GM19463 (cell line): Measurements from ENCODE around the gene ELMO2.

Experiments
- ATAC-seq: cut with Tn5 transposase; IDR thresholded peaks from one replicate; pipeline ENCODE4 v1.9.1; 2021; ENCODE audit warnings: mild to moderate bottlenecking, moderate library complexity; ENCODE audit not compliant: unreplicated experiment

Gene ELMO2

DNA sequence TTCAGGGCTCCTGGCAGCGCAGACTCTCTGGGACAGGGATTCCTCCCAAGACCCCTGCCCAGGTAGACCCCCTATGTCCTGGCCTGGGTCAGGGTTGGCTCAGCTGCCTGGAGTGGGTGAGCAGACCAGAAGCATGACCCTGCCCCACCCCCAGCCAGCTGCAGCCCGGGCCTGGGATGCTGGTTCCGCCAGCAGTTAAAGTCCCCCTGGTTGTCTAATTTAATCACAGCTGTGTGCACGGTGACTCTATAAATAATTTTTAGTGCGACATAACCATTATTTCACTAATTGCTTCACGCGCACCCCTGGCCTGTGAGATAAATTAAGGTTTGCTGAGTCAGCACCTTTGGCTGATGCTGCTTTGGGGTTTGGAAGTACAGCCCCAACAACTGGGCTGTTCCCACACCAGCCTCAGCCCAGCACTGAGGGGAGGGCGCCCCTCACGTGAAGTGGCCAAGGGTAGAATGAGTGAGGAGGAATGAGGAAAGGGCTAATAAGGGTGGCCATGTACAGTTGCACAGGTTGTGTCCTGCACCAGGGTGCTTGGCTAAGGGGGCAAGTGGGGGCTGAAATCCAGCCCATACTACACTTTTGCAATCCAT, 72.0 kb downstream of the ELMO2 start:
- ATAC-seq = no peak

DNA sequence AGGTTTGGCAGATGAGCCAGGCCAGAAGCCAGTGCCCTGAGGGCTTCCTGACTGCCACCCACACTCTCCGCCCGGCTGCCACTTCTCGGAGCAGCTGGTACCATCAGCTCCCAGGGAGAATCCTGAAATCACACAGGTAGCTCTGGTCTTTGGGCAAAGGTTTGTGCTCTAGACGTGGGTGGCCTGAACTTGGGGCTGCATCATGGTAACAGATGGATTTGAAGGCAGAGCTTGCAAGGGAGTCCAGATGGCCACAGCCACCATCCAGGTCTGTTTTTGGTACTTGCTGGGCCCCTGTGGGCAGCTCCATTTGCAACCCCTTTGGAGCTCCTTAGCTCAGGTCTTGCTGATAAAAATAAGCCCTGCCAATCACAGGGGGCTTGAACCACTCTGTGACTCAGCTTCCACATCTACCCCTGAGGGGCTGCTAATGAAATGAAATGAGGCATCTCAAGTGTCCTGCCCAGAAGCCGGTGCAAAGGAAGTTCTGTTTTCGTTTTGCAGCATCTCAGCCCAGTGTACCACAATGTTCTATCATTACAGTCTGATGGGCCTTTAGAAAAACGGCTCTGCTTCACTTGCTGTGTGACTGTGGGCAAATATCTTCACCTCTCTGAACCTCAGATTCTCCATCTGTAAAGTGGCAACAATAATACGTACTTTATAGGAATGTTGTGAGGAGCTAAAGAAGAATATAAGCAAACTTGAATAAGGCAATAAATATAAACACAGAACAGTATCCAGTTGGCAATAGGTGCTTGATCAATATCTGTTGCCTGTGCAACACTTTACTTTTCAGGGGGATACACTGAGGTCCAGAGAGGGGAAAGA, 73.0 kb downstream of the ELMO2 start:
- no peak for ATAC-seq

DNA sequence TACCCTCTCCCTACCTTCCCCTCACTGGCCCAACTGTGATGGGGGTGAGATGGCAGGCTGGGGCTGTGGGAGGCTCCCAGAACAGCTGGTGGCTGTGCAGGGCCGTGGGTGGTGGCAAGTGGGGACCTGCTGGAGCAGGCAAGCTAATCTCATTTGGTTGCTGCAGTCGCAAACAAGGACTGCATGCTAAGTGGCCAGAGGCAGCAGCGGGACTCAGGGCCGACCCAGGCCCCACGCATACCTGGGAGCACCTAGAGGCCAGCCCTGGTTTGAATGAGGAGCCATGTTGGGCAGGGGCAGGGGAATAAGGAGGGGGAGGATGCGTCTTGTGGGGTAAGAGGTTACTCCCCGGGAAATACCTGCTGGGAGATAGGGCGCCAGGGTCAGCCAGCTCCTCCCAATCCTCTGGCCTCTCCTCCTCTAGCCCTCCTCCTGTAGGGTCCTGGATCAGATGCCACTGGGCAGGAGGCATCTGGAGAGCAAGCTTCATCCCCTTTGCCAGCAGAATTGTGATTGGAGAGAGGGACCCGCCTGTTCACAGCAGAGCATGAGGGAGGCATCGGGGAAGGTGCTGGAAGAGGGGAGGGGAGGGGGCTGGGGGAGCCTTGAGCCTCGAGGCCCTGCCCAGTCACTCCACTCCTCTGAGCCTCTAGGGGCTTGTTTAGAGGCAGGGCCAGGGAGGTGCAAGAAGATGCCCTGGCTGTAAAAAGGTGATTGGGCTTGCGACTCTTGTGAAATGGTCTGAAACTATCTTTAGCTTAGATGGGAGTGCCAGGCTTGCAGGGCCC, 73.8 kb downstream of the ELMO2 start:
- no peak for ATAC-seq

DNA sequence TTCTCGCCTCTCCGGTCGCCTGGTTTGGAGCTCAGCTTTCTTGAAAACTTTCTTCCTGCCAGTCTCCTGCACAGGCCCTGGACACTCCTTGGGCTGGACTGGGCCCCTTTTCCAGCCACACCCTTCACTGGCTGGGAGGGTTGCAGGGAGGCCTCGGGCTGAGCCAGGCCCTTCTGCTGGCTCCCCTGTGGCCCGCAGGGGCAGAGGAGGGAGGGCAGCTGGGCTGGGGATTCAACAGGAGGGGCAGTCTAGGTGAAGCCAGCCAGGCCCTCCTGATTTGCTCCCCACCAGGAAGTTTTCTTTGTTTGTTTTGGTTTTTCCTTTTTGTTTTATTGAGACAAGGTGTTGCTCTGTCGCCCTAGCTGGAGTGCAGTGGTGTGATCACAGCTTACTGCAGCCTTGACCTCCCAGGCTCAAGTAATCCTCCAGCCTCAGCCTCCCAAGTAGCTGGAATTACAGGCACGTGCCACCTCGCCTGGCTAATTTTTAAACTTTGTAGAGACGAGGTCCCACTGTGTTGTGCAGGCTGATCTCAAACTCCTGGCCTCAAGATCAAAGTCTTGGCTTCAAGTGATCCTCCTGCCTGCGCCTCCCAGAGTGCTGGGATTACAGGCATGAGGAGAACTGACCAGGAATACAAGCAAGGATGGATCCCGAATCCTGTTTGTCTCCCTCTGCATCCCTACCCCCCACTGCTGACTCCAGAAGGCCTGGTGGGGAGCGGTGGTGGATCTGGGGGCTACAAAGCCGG, 74.6 kb downstream of the ELMO2 start:
- no peak for ATAC-seq

DNA sequence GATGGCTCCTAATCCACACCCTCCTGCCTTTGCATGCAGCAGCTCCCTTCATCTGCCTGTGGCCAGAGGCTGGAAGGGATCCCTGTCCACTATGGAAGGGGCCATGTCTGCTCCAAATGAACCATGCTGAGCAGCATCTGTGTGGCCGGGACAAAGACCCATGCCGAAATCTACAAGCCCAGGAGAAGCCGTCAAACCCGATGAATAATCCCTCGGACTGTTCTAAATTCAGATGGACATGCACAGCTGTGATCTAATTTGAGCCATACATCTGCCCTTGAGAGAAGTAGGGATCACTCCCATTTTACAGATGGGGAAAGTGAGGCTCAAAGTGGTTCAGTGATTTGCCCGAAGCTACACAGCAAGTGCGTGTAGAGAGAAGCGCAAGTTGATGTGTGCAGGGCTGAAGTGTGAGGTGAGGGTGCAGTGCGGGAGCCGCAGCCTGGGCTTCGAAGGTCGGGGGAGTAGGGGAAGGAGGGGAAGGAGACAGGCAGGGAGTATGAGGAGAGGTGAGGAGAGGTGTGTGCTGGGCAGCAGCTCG, 75.5 kb downstream of the ELMO2 start:
- ATAC-seq = no peak

DNA sequence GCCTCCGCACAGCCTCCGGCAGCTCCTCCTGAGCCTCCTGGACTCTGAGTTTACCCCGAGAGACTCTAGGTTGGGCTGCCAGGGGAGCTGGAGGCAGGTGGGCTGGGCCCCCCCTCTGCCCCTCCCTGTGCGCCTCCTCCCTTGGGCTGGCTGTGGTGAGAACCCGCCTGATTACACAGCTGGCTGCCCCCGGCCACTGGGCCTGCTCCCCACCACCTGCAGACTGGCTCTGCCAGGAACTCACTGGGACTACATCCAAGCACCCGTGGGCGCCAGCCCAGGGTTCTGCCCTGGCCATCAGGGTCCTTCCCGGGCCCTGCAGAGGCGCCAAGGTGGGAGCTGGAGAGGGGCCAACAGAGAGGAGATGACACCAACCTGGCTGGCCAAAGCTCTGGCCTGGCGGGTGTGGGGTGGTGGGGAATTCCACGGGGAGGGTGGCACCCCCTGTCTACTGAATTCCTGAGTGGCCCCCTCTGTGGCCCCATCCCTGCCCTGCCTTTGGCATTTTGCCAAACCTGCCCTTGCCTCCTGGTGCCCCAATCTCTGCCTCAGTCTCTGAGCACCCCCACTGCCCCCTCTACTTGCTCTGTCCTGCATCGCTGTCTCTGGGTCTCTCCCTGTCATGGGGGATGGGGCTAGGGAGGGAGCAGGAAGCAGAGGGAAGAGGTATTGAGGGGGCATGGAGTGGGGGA, 76.2 kb downstream of the ELMO2 start:
- ATAC-seq = no peak

DNA sequence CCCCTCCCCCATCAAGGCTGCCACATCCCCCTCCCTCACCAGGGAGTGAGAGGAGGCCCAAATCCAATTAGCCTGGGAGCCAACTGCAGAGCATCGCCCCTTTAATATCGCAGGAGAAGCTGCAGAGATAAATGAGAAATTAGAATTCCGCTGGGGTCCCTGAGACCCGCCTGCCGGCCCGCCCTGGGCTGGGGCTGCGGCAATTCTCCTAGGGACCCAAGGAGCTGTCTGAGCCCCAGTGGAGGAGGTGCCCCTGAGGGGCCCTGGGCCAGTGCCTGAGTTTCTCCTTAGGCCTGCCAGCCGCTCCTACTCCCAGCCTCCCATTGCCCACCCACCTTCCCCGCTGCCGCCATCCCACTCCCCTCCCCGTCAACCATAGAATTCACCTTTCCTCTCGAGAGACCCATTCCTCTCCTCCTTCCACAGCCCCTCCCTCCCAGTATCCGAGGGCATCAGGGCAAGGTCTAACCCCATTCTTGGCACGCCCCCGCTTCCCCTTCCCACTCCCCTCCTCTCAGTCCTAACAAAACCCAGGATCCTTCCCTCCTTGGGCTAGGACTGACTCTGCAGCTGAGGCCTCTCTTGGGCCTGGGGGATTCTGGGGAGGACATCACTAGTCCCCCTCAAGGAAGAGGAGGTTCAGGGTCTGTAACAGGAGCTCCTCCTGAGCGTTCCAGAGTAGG, 78.1 kb downstream of the ELMO2 start:
- no peak for ATAC-seq

DNA sequence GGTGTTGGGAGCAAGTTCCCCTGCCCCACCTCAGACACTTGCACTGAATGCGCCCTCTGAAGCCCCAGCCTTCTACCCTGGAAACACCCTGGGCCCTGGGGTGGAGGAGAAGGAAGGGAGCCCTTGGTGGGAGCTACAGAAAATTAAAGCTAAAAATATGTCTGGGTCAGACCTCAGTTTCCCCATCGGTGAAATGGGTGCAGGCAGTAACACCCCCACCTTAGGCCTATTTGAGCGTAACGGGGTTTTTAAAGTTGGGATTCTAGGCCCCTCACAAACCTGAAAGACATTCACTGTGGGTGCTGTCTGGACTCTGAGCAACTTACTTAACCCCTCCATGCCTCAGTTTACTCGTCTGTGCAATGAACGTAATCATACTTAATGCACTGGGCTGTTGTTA, 78.9 kb downstream of the ELMO2 start:
- no peak for ATAC-seq

DNA sequence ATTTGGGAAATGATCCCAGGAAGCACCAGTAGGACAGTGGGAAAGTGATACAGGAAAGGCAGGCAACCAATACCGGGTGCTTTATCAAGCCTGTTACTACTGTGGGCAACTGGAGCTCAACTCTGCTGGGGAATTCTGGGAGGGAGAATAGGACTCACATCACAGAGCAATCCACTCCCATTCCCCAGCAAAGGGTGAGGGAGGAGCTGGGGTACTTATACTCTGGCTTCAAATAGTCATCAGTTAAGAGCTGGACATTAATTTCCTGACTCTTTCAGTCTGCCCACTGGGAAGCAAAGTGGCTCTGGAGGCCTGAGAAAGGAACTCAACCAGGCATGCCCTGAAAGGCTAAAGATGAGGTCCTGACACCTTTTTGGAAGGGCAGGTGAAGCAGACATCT, 80.6 kb downstream of the ELMO2 start:
- no peak for ATAC-seq

DNA sequence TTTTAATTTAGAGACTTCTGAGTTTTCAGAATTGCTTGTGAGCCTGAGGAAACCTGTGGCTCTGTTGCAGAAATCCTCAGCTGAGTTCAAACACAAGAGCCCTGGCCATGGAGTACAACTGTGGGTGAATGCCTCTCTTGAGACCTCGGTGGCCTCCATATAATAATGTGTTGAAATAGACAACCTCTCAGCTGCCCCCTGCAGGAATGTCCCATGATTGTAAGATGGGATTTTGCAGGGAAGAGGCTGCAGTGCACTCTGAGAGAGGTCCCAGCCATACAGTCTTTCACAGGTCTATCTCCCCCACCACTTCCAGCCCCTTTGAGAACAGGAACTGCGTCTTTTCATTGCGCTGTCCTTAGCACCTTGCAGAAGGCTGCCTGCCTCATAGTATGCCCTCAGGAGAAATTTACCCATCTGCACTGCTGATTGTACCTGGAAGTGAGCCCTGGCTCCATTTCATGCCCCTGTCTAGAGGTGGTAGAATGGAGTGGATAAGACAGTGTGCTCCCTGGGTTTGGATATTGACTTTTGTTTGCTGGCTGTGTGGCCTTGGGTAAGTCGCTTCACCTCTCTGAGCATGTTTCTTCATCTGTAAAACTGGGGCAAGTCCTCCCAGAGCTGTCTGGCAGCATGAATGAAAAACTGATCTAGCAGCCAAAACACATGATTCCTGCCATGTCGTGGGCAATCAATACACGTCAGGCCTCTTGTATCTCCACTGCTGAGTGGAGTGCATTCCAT, 81.3 kb downstream of the ELMO2 start:
- no peak for ATAC-seq

DNA sequence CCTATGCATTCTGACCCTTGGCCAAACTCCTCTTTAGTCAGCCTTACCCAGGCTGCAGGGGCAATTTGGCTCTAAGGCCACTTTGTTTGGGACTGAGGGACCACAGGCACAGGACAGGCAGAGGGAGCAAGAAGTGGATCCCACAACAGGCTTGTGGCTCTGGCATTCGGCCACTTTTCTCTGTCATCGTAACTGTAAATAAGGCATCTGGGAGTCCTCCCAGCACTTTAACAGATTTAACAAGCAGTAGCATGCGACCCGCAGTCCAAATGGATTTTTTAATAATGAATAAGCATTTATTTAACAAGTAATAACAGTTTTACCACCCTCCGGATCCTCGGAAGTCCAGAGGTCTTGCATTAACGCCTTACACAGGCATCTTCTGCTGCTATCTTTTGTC, 82.0 kb downstream of the ELMO2 start:
- no peak for ATAC-seq

DNA sequence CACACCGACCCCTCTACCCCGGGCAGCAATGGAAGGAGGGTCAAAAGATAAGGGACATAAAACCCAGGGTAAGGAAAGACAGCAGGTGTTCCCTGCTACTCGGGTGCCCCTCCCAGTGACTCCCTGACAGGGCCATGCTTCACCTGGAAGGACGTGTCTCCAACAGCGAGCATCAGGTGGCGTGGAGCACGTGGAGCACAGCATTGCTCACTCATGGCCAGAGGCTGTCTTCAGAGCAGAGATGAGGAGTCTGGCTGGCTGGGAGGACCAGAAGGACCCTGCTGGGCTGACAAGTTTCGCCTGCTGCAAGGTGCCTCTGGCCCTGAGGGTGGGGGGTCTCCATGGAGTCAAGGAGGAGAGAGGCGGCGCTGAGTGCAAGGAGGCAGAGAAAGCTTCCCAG, 82.9 kb downstream of the ELMO2 start:
- no peak for ATAC-seq

DNA sequence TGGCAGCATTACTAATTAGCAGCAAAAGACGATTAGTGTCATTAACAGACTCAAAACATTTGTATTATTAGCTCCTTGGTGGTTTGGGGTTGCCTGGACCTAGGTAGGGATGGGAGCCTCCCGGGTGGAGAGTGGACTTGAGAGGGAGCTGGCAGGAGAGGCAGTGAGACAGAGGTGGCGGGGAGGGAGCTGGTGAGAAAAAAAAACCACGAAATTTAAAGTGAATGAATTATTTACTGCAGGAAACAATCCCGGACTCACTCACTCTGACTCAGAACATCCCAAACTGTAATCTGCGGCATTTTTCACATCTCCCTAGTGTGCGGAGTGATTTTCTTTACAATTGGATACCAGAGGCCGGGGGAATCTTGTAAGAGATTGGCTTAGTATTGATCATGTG, 83.8 kb downstream of the ELMO2 start:
- no peak for ATAC-seq

DNA sequence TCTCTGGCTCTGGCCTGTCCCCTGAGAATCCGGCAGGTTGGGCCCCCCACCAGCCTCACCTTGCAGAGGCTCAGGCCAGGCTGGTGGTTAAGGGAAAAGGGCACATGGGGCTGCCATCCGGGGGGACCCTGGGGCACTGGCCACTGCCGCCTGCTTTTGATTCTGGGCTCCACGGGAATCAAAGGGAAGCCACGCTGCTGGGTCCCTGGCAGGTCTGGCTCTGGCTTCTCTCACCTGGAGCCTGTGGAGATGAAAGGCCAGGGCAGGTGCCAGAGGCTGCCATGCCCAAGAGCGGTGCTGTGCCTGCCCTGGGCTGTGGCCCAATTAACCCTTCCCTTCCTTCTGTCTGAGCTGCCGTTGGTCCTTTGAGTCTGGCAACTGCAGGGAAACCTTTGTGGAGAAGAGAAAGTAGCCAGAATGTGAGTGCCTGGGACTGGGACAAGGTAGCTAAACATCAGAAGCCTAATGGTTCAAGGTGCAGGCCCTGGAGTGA, 88.7 kb downstream of the ELMO2 start:
- ATAC-seq = no peak

DNA sequence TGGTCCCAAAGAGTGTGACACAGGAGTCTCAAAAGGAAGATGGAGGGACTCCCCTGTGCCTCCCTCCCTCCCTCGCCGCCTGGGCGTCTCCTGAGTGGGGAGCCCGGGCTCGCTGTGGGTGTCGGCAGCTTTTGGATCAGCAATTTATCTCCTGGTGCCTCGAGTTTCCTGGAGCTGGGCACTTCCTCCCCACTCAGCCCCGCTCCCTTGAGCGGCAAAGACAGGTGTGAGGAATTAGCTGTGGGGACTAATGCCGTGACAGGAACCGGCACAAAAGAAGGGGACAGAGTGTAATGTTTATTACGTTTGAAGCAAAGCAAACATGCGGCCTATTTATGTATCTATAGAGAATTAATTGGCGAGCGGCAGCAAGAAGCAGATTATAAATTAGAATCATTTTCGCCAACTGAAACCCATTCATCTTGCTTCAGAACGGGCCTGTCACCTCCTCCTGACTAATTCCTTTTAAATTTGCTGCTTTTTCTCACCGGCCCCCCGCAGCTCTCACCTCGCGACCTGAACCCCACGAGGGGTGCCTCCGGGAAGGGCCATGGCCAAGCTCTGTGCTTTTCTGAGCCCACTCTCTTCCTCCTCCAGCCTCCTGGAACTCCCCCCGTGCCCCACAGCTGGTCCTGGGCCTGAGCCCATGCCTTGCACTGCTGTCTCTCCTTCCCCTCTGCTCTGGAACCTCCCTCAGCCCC, 89.3 kb downstream of the ELMO2 start:
- no peak for ATAC-seq
